Hematopoietic multipotent progenitor cell treated with erythropoietin and hydrocortisone succinate and interleukin-3 and kit ligand, for 17 days (in vitro differentiated cells): ENCODE results near the gene FHIT.
"Not testable (repeated sequence)": the region's sequence is repeated elsewhere in the genome, so short reads cannot be mapped to it uniquely, and the experiment has no call there.

ENCODE experiments used
- DNase-seq: peaks from one replicate; pipeline ENCODE4 v3.0.0-alpha.2; 2015; ENCODE audit warnings: low spot score

Gene FHIT

DNA sequence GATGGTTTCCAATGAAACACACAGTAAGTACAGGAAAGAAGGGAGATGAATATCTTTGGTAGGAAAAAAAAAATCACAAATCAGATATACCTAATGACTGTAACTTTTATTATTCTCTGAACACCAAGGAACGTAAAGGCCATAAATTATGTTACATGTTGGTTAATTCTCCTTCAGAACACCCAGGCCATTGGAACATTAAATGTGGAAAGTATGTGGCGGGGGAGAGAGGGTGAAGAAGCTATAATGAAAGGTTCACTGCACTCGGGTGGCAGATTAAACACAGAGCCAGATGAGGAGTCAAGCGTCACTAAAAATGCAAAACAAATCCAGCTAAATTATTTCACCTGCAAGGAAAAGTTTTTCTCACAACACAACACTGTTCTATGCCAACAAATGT, 193.8 kb downstream of the FHIT start:
- DNase-seq = no peak

DNA sequence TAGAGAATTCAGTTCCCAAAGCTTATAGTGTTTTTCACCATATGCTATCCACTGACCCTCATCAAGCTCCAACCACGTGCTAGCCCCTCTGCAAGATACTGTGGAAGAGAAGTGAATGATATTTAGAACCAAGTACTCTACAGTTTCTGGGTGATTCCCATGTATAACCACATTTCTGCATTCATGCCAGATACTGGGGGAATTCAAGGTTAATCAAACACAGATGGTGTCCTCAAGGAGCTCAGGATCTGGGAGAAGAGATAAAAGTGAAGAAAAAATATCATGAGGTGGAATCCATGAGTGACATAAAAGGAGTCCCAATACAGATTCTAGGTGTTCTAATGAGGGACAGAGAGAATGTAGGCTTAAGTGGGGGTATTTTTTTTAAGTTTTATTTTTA, 195.8 kb downstream of the FHIT start:
- DNase-seq = no peak

- no peak for DNase-seq
Observed at GRCh38 chr3:61053781-61054496, 197.3 kb downstream of the FHIT start.

GRCh38 chr3:61052851-61053250, 198.4 kb downstream of the FHIT start:
- no peak for DNase-seq

GRCh38 chr3:61051666-61052065, 199.6 kb downstream of the FHIT start:
- DNase-seq = no peak

DNA sequence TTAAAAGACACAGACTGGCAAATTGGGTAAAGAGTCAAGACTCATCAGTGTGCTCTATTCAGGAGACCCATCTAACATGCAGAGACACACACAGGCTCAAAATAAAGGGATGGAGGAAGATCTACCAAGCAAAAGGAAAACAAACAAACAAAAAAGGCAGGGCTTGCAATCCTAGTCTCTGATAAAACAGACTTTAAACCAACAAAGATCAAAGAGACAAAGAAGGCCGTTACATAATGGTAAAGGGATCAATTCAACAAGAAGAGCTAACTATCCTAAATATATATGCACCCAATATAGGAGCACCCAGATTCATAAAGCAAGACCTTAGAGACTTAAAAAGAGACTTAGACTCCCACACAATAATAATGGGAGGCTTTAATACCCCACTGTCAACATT, 206.1 kb downstream of the FHIT start:
- DNase-seq = not testable (repeated sequence)

DNA sequence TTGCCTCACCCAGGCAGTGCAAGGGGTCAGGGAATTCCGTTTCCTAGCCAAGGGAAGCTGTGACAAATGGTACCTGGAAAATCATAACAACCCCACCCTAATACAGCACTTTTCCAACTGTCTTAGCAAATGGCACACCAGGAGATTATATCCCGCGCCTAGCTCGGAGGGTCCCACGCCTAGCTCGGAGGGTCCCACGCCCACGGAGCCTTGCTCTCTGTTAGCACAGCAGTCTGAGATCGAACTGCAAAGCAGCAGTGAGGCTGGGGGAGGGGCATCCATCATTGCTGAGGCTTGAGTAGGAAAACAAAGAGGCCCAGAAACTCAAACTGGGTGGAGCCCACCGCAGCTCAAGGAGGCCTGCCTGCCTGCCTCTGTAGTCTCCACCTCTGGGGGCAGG, 208.1 kb downstream of the FHIT start:
- no peak for DNase-seq

GRCh38 chr3:61040618-61041017, 210.6 kb downstream of the FHIT start:
- no peak for DNase-seq

GRCh38 chr3:61035573-61035972, 215.7 kb downstream of the FHIT start:
- DNase-seq = no peak

- DNase-seq = peak; percentile 37
Observed at GRCh38 chr3:61032991-61033390, 218.3 kb downstream of the FHIT start.

DNA sequence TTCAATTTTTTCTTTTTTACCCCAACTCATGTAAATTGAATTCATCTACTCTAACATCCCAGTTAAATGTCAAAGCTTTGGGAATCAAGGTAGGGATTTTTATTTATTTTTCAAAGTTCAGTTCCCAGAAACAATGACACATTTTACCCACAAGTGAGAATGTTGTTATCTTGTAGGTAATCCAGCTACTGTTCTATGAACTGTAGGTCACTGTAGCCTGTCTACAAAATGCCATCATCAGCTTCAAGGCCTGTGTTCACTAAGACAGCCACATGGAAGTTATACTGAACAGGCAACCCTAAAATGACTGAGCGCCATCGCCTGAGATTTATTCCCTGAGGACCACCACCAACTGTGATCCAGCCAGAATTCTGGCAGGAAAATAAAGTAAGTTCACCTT, 219.7 kb downstream of the FHIT start:
- DNase-seq = no peak

- DNase-seq = no peak
Observed at GRCh38 chr3:61030469-61031035, 220.7 kb downstream of the FHIT start.

DNA sequence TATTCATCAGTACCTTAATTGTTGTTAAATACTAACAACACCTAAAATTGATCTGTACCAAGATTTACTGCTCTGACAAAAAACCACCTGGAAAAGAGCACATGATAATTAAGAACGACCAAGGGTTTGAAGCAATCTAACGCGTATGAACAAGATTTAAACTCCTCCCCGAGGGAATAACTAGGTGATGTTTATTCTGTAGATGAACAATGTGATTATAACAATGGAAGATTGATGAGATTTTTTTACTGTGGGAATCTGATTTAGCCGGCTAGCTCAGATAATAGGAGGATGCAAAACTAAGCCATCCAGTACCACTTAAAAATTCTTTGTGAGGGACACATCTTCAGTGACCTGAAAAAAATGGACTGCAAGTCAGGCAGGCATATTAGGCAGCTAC, 222.1 kb downstream of the FHIT start:
- DNase-seq = no peak

DNA sequence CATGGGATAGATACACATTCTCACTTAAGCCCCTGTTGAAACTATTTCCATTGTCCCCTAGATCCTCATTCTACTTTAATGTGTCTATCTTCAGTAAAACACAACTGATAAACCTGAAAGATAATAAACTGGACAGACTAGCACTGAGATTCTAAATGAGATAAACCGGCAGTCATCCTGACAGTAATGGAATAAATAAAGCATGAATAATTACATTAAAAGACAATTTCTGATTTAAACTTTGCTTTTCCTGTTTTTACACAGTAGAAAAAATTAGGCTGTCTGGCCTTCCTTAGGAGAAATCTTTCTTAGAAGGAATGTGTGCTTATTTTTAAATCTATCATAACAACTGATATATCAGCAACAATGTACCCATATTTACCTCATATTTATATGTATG, 232.4 kb downstream of the FHIT start:
- no peak for DNase-seq

DNA sequence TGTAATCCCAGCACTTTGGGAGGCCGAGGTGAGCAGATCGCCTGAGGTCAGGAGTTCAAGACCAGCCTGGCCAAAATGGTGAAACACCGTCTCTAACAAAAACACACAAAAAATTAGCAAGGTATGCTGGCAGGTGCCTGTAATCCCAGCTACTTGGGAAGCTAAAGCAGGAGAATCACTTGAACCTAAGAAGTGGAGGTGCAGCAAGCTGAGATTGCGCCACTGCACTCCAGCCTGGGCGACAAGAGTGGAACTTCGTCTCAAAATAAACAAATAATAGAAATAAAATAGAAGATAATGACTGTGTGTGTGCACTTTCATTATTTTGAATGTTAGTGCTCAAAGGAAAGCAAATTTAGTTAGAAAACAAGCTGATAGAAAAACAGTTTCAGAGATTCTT, 234.2 kb downstream of the FHIT start:
- DNase-seq = not testable (repeated sequence)

- no peak for DNase-seq
Observed at GRCh38 chr3:61015859-61016258, 235.4 kb downstream of the FHIT start.

DNA sequence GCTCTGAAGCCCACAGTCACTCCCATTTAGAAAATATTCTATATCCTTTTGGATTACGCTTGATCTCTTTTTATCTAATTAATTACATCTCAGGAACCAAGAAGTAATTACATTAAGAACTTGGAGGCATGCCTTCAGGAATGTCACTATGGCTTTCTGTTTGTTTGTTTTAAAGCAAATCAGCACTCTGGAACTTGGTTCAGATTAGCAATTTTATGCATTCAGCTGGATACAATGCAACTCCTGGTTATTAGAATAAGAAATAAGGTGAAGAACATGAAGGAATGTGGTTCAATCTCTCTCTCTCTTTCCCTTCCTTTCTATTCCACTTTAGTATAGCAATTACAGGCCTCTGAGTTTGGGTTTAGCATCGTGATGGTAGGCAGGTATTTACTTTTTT, 235.8 kb downstream of the FHIT start:
- DNase-seq = no peak

GRCh38 chr3:61008998-61009380, 242.3 kb downstream of the FHIT start:
- no peak for DNase-seq

DNA sequence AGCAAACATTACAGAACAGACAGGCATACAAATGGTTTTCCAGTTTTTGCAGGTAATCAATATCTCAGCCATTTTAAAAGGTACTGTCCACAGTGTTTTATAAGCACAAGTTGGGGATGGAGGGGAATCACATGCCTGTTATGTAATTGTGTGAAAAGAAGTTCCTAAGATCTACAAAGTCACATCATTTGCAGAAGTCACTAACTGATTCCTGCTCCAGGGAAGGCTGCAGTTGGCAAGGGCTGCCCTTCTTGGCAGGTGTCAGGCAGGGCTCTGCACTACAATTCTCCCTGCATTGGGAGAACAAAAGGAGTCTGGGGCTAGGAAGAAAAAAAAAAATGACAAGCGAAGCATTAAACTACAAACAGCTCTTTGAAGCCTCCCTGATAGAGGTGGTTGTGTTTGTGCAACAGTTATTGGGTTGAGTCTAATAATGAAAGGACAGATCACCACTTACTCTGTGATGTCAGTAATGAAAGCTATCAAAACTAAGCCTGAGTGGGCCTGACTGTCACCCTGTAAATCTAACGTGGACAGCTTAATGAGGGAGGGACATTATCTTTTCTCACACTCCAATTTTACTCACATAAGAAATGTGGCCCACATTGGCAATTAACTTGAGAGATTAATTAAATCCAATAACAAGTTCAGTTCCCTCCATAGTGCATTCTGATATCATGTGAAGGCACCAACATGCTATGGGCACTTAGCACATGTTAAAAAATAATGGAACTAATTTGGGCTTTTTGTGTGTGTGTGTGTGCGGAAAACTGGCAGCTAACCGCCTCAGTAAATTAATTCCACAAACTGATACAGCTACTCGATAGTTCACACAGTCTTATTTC, 242.9 kb downstream of the FHIT start:
- no peak for DNase-seq

GRCh38 chr3:61005591-61005990, 245.7 kb downstream of the FHIT start:
- DNase-seq = no peak

GRCh38 chr3:60998858-60999257, 252.4 kb downstream of the FHIT start:
- DNase-seq = no peak

DNA sequence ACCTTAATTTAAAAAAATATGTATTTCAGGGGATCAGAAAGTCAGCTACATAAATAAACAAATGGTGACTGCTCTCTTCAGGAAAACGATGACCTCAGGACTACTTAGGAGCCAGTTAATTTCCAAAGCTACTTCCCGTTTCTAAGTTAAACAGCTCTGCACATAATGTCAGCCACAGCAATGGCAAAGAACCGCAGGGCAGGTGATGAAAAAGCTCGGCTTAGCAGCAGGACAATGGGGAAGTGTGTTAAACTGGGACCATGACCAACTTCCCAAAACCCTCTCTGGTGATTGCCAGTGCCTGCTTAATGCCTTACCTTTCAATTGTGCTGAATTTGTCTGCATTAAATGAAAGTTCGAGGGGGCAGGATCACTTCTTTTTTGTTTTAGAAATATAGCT, 258.9 kb downstream of the FHIT start:
- DNase-seq = no peak

GRCh38 chr3:60990442-60990730, 260.9 kb downstream of the FHIT start:
- DNase-seq = no peak
